Stomach (tissue), 4 donors: ENCODE data around the gene NUDT8.

ENCODE experiments used
- CTCF ChIP-seq, 7 experiments: fragments of 450-650 bp in 4 of 7; fragments of 200-600 bp in 3 of 7; sonication (generic) in 3 of 7; IDR thresholded peaks; one replicate each; pipeline ENCODE4 v1.5.1; 2016 to 2019; ENCODE audit warnings: antibody characterized with exemption in 7 of 7, control low read depth in 2 of 7, mild to moderate bottlenecking in 1 of 7
- POLR2A ChIP-seq, 4 donors: fragments of 450-650 bp; IDR thresholded peaks; one replicate each; pipeline ENCODE4 v1.6.1; 2016; ENCODE audit warnings: antibody characterized with exemption in 4 of 4, control low read depth in 2 of 4, mild to moderate bottlenecking in 1 of 4, moderate library complexity in 1 of 4
- POLR2AphosphoS5 ChIP-seq, 3 donors: sonication (generic); formaldehyde crosslinking; IDR thresholded peaks; one replicate each; pipeline ENCODE4 v1.6.1; 2016; ENCODE audit warnings: antibody characterized with exemption in 3 of 3

- TF ChIP-seq CTCF (IDR thresholded peaks at IDR 0.05) (no peak), POLR2A (IDR thresholded peaks at IDR 0.05) (no peak), POLR2AphosphoS5 (IDR thresholded peaks at IDR 0.05) (no peak)
Observed at GRCh38 chr11:67673902-67674301, 44.2 kb upstream of the NUDT8 start.
